Activated naive CD8-positive, alpha-beta T cell treated with anti-CD3 and anti-CD28 coated beads, Interleukin-2, amount 50 U/mL, for 24 hours (primary cell): ENCODE data around the gene ADCY6.

Experiments
- ATAC-seq: fragments of 150-1000 bp; cut with Tn5 transposase; one replicate; pipeline ENCODE4 v1.10.0; 2021
- DNase-seq: peaks from one replicate; pipeline ENCODE4 v3.0.0; 2021
- H3K27ac Mint-ChIP-seq: one replicate; pipeline ENCODE4 v1.8.0; 2021; ENCODE audit warnings: mild to moderate bottlenecking, mixed read lengths
- H3K27me3 Mint-ChIP-seq: one replicate; pipeline ENCODE4 v1.8.0; 2021; ENCODE audit warnings: mixed read lengths
- H3K36me3 Mint-ChIP-seq: one replicate; pipeline ENCODE4 v1.8.0; 2021; ENCODE audit warnings: low read depth, mixed read lengths
- H3K4me1 Mint-ChIP-seq: one replicate; pipeline ENCODE4 v1.8.0; 2021; ENCODE audit warnings: mixed read lengths
- H3K4me3 Mint-ChIP-seq: one replicate; pipeline ENCODE4 v1.8.0; 2021; ENCODE audit warnings: mild to moderate bottlenecking, moderate library complexity, mixed read lengths
- H3K9me3 Mint-ChIP-seq: one replicate; pipeline ENCODE4 v1.8.0; 2021; ENCODE audit warnings: mixed read lengths

The ADCY6 gene

DNA sequence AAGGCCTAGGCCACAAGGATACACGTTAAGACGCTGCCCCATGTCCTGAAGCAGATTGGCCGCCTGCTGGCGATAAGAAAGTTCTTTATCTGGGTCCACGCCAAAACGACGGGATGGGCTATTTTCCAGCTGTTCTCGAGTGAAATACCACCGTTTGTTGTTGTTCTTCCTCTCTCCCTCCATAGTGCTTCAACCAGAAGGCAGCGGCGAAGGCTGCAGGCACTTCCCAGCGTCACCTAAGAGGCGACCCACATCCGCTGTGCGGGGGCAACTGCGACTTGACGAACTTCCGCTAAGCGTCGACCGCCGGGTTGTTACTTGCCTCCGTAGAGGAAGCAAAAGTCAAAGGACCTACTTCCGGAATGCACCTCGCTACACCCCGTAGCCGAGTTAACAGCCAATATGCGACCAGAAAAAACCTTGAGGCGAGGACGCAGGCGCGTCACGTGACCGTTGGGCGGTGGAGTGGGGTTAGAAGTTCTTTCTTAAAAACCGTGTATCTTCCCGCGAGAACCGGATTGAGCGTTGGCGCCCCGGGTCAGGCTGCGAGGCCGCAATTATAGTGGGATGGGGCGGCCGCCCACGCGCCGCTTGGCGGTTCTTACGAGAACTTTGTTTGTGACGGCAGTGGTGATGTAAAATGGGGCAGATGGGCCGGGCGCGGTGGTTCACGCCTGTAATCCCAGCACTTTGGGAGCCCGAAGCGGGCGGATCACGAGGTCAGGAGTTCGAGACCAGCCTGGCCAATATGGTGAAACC, 72.2 kb downstream of the ADCY6 start, which contains the start of gene CCNT1:
Gene CCNT1 (minus strand): TSS at position 215 of the 759 bp plus-strand sequence. CDS start 32 bp downstream, at position 183.
- Mint-ChIP-seq H3K27ac (peak within 1 kb of the TSS; percentile 98), H3K9me3 (peaks cover 18% of the 10 kb centered on the region), H3K4me1 (peaks cover 48% of the 10 kb centered on the region), H3K27me3 (no peaks in the 10 kb centered on the region), H3K36me3 (peaks cover 53% of the 10 kb centered on the region), H3K4me3 (peak within 1 kb of the TSS; percentile 96)
- peak; percentile 99 for ATAC-seq
- DNase-seq, result peak; percentile 99
